Upper lobe of left lung (tissue), 6 donors: ENCODE results near the gene SYNGR1. TPM values are rescaled to one million over a fixed set of nuclear protein-coding genes. Genes with fewer than 3 reads are reported as not detected.

Source experiments
- ATAC-seq, 2 donors: fragments of 200-7000 bp; cut with Tn5 transposase; one replicate each; pipeline ENCODE4 v1.9.1; 2022; ENCODE audit warnings: mild to moderate bottlenecking in 2 of 2, moderate library complexity in 2 of 2; ENCODE audit not compliant: low FRiP score in 2 of 2
- DNase-seq, 2 donors: peaks; one replicate each; pipeline ENCODE4 v3.0.0-alpha.2; 2019 to 2020
- H3K27ac ChIP-seq, 4 donors: fragments of 200-600 bp; sonication (generic); one replicate each; pipeline ENCODE4 v1.5.1; 2016 to 2019
- H3K27me3 ChIP-seq, 4 donors: fragments of 200-600 bp; sonication (generic); one replicate each; pipeline ENCODE4 v1.5.1; 2017 to 2019
- H3K36me3 ChIP-seq, 4 donors: fragments of 200-600 bp; sonication (generic); one replicate each; pipeline ENCODE4 v1.5.1; 2016 to 2019
- H3K4me1 ChIP-seq, 4 donors: fragments of 200-600 bp; sonication (generic); one replicate each; pipeline ENCODE4 v1.5.1; 2018 to 2019
- H3K4me3 ChIP-seq, 4 donors: fragments of 200-600 bp; sonication (generic); one replicate each; pipeline ENCODE4 v1.5.1; 2017 to 2019; ENCODE audit warnings: mild to moderate bottlenecking in 2 of 4, moderate library complexity in 1 of 4
- H3K9me3 ChIP-seq, 4 donors: fragments of 200-600 bp; sonication (generic); one replicate each; pipeline ENCODE4 v1.5.1; 2018 to 2019
- EP300 ChIP-seq, 4 donors: sonication (generic); formaldehyde crosslinking; IDR thresholded peaks; one replicate each; pipeline ENCODE4 v1.5.1; 2017; ENCODE audit warnings: antibody characterized with exemption in 4 of 4, control low read depth in 2 of 4
- POLR2A ChIP-seq, 4 donors: fragments of 450-650 bp; IDR thresholded peaks; one replicate each; pipeline ENCODE4 v1.5.1; 2016 to 2017; ENCODE audit warnings: antibody characterized with exemption in 4 of 4, mild to moderate bottlenecking in 2 of 4
- POLR2AphosphoS5 ChIP-seq, 2 donors: sonication (generic); formaldehyde crosslinking; IDR thresholded peaks; one replicate each; pipeline ENCODE4 v1.5.1; 2017; ENCODE audit warnings: antibody characterized with exemption in 2 of 2
- WGBS, 2 donors: methylation state at CpG; one replicate each; pipeline ENCODE4 v1.1.5; 2017 to 2018; 5-methylcytosine and 5-hydroxymethylcytosine counted together
- total RNA-seq, 6 donors: library from RNA; depleted of rRNA in 4 of 6; stranded (reverse); fragments of >200 nt in 4 of 6; gene quantifications; one replicate each; pipeline versions ENCODE4 v1.1.0 to v1.2.1, GENCODE V29; 2016 to 2021
- TF ChIP-seq, protein P1 (sequence below), 6 experiments: fragments of 450-650 bp in 4 of 6; fragments of 200-600 bp in 2 of 6; sonication (generic) in 2 of 6; IDR thresholded peaks; one replicate each; pipeline ENCODE4 v1.5.1; 2016 to 2019; ENCODE audit warnings: antibody characterized with exemption in 6 of 6
- donor health status: DM: no; HTN: no; CAD: no; lungs with moderate emphysema.
- donor health status: DM: no; HTN: yes; CAD: no; lungs with severe emphysema.

The SYNGR1 gene
- total RNA-seq, 6 donors from 2014 or later, result 2.0 to 14.6 (median 5.3) TPM

DNA sequence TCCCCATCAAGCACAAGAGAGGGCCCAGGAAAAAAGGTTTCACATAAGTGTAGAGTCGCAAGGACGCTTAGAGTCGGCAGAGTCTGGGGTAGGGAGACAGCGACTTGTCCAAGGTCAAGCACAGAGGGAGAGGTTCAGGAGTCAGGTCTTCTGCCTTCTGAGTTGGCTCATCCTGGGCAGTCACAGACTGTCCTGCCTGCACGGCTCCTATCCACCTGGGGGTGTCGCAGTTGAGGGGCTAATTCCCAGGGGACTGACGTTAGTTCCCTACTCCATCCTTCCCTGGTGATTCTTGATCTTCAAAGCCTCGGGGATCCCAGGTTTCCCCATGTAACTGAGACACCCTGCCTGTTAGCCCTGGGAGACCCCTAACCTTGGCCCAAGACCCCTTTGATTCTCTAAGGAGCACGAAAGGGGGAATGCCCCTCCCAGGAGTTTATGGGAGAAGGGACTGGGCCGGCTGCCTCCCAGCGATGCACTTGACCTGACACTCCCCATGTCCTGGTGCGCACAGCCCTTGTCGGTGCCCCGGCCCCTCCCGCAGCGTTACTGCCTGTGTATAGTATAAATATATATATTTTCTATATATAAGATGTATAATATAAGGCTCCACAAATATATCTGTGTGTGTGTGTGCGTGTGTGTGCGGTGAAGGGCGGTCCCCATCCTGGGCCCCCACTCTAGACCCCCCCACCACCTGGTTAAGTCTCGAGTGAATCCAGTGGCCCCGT, 35.1 kb downstream of the SYNGR1 start:
- Histone ChIP-seq H3K27me3 (no peaks in the 10 kb centered on the region), H3K36me3 (no peaks in the 10 kb centered on the region), H3K4me1 (peaks cover 3 to 13% (median 7%) of the 10 kb centered on the region in 4 donors), H3K27ac (no peak overlapping the region), H3K4me3 (no peak overlapping the region), H3K9me3 (no peaks in the 10 kb centered on the region)
- ATAC-seq, result no peak
- 60 to 63% methylated on average over 18 to 21 of the region's 21 CpGs for WGBS, 2 donors
- no peak for DNase-seq
- TF ChIP-seq POLR2A (IDR thresholded peaks at IDR 0.05) (no peak), POLR2AphosphoS5 (IDR thresholded peaks at IDR 0.05) (no peak), EP300 (IDR thresholded peaks at IDR 0.05) (no peak)
- TF ChIP-seq, protein P1, sequence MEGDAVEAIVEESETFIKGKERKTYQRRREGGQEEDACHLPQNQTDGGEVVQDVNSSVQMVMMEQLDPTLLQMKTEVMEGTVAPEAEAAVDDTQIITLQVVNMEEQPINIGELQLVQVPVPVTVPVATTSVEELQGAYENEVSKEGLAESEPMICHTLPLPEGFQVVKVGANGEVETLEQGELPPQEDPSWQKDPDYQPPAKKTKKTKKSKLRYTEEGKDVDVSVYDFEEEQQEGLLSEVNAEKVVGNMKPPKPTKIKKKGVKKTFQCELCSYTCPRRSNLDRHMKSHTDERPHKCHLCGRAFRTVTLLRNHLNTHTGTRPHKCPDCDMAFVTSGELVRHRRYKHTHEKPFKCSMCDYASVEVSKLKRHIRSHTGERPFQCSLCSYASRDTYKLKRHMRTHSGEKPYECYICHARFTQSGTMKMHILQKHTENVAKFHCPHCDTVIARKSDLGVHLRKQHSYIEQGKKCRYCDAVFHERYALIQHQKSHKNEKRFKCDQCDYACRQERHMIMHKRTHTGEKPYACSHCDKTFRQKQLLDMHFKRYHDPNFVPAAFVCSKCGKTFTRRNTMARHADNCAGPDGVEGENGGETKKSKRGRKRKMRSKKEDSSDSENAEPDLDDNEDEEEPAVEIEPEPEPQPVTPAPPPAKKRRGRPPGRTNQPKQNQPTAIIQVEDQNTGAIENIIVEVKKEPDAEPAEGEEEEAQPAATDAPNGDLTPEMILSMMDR (IDR thresholded peaks at IDR 0.05), result no peak

DNA sequence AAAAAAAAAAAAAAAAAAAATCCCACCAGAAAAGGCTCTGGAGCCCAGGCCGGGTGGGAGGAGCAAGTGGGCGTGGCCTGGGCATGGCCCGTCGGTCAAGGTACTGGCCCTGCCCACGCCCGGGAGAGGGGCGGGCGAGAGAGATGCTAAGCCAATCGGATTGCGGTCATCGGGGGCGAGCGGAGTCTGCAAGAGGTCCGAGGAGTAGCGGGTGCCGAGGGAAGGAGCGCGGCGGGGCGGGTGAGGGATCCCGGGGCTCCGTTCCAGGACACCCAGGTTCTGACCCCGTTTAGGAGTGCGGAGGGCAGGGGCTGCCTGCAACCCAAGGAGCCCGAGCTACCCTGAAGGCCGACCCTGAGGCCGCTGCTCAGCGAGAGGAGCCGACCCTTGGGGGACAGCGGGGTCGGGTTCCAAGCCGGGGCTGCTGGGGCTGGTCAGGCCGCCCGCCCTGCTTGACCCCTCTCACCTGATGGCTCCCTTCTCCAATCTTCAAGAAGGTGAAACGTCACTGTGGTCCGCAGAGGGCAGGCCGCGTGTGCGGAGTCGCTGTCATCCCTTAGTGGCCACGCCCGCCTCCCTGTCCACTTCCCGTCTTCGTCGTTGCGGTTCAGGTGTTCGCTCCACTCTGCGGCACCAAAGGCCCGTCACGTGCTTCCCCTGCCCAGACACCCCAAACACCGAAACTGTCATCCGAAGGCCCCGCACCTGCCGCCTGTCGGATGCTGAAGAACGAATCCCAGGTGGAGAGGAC, 38.6 kb downstream of the SYNGR1 start:
- Histone ChIP-seq H3K4me3 (peak overlapping the region; percentile 18 to 68 (median 62)), H3K36me3 (no peaks in the 10 kb centered on the region), H3K9me3 (no peaks in the 10 kb centered on the region), H3K27me3 (no peaks in the 10 kb centered on the region), H3K4me1 (peaks cover 3 to 13% (median 7%) of the 10 kb centered on the region in 4 donors), H3K27ac (peak overlapping the region in 3 of 4 donors; percentile 7 to 65 (median 11))
- DNase-seq (peak; percentile 86 to 93), ATAC-seq (peak; percentile 88 to 96)
- TF ChIP-seq EP300 (IDR thresholded peaks at IDR 0.05) (no peak), POLR2A (IDR thresholded peaks at IDR 0.05) (no peak), POLR2AphosphoS5 (IDR thresholded peaks at IDR 0.05) (no peak)
- TF ChIP-seq, protein P1 (IDR thresholded peaks at IDR 0.05), result peak in 1 of 6 experiments; percentile 5
- 4 to 5% methylated on average over 32 to 47 of the region's 56 CpGs for WGBS, 2 donors

DNA sequence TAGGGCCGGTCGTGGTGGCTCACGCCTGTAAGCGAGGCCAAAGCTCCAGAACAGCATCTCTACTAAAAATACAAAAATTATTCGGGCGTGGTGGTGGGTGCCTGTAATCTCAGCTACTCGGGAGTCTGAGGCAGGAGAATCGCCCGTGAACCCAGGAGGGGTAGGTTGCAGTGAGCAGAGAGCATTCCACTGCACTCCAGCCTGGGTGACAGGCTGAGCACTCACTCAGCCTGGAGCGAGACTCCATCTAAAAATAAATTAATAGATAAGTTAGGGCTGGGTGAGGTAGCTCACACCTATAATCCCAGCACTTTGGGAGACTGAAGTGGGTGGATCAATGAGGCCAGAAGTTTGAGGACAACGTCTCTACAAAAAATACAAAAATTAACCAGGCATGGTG, 39.6 kb downstream of the SYNGR1 start:
- Histone ChIP-seq H3K4me3 (no peak overlapping the region), H3K4me1 (peaks cover 3 to 13% (median 7%) of the 10 kb centered on the region in 4 donors), H3K27ac (no peak overlapping the region), H3K36me3 (no peaks in the 10 kb centered on the region), H3K9me3 (no peaks in the 10 kb centered on the region), H3K27me3 (no peaks in the 10 kb centered on the region)
- 86 to 90% methylated on average over 11 of the region's 11 CpGs for WGBS, 2 donors
- DNase-seq (no peak), ATAC-seq (no peak)
- TF ChIP-seq, protein P1 (IDR thresholded peaks at IDR 0.05), result no peak
- TF ChIP-seq POLR2A (IDR thresholded peaks at IDR 0.05), result no peak
- no peak for TF ChIP-seq POLR2AphosphoS5 (IDR thresholded peaks at IDR 0.05)
- no peak for TF ChIP-seq EP300 (IDR thresholded peaks at IDR 0.05)

DNA sequence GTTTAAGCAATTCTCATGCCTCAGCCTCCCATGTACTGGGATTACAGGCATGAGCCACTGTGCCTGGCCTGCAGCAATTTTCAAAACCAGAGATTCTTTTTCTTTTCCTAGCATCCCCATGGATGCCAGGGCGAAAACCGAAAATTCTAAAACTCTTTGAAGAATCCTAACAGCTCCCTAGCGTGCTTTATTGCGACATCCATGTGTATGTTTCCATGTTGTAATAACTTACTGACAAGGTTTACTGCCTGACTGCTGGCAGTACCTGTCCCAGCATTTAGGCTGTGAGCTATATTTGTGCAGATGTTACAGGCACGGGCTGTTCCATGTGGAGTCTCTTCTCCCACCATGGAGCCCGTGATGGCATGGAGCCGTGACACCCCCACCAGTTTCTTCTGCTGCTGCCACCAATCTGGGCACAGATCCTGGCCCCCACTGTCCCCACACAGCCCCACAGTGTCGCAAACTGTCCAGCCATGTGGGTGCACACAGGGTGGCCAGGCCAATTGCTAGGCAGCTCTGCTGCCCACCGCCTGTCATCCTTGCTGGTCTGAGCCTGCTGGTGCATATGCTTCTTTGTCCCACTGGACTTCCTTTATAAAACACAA, 42.7 kb downstream of the SYNGR1 start:
- peaks cover 3 to 13% (median 7%) of the 10 kb centered on the region in 4 donors for H3K4me1 ChIP-seq
- TF ChIP-seq, protein P1 (IDR thresholded peaks at IDR 0.05), result no peak
- TF ChIP-seq EP300 (IDR thresholded peaks at IDR 0.05), result no peak
- no peak for TF ChIP-seq POLR2AphosphoS5 (IDR thresholded peaks at IDR 0.05)
- TF ChIP-seq POLR2A (IDR thresholded peaks at IDR 0.05), result no peak
- DNase-seq (no peak), ATAC-seq (no peak)
- no peaks in the 10 kb centered on the region for H3K9me3 ChIP-seq
- H3K27me3 ChIP-seq, result no peaks in the 10 kb centered on the region
- 79 to 82% methylated on average over 9 of the region's 9 CpGs for WGBS, 2 donors
- H3K4me3 ChIP-seq, result no peak overlapping the region
- H3K27ac ChIP-seq, result no peak overlapping the region
- H3K36me3 ChIP-seq, result no peaks in the 10 kb centered on the region
